Upper lobe of right lung (tissue), 1 donor: ENCODE measurements around the gene AP3S1. TPM values are rescaled to one million over a fixed set of nuclear protein-coding genes. Genes with fewer than 3 reads are reported as not detected.
A peak's percentile ranks its signal among the peaks of the same experiment; 100 is the strongest.

Source experiments
- ATAC-seq: fragments of 200-7000 bp; cut with Tn5 transposase; one replicate; pipeline ENCODE4 v1.9.1; 2020; ENCODE audit warnings: mild to moderate bottlenecking, moderate library complexity
- DNase-seq: peaks from one replicate; pipeline ENCODE4 v3.0.0-alpha.2; 2020
- H3K27ac ChIP-seq: fragments of 200-600 bp; one replicate; pipeline ENCODE4 v1.8.0; 2022
- H3K27me3 ChIP-seq: fragments of 200-600 bp; one replicate; pipeline ENCODE4 v1.8.0; 2022; ENCODE audit warnings: mild to moderate bottlenecking
- H3K36me3 ChIP-seq: fragments of 200-600 bp; one replicate; pipeline ENCODE4 v1.8.0; 2022
- H3K4me1 ChIP-seq: fragments of 200-600 bp; one replicate; pipeline ENCODE4 v1.8.0; 2022
- H3K4me3 ChIP-seq: fragments of 200-600 bp; one replicate; pipeline ENCODE4 v1.8.0; 2022; ENCODE audit warnings: mild to moderate bottlenecking
- H3K9me3 ChIP-seq: fragments of 200-600 bp; one replicate; pipeline ENCODE4 v1.8.0; 2022
- CTCF ChIP-seq: fragments of 200-600 bp; IDR thresholded peaks from one replicate; pipeline ENCODE4 v1.8.0; 2022; ENCODE audit warnings: antibody characterized with exemption
- intact Hi-C: fragments of 100-400 bp; cut with DNase I; formaldehyde crosslinking; loops from one replicate; pipeline ENCODE4 v1.11.0; 2022
- total RNA-seq: library from RNA; stranded (reverse); fragmentation: NEBNext Ultra II Directional; extraction: Animal tissue kit (Norgen Biotek cat#: 25700); gene quantifications from one replicate; pipeline ENCODE4 v1.2.1, GENCODE V29; 2021
- donor health status: DM: no; HTN: yes; CAD: no; lungs with severe emphysema.

The AP3S1 gene
- total RNA-seq, 1 donor from 2014 or later, result 70.4 TPM

GRCh38 chr5:115840873-115841272 is 862 bp upstream of the AP3S1 start:
- ATAC-seq, result no peak
- no peaks in the 10 kb centered on the region for H3K27me3 ChIP-seq
- DNase-seq, result no peak
- H3K4me1 ChIP-seq, result peaks cover 53% of the 10 kb centered on the region
- no peaks in the 10 kb centered on the region for H3K9me3 ChIP-seq
- H3K4me3 ChIP-seq, result peak overlapping the region; percentile 94
- peaks cover 17% of the 10 kb centered on the region for H3K36me3 ChIP-seq
- TF ChIP-seq CTCF, result no peak
- intact Hi-C loops, result no loop called here
- H3K27ac ChIP-seq, result peak overlapping the region; percentile 89

GRCh38 chr5:115842089-115842935 is 577 bp downstream of the AP3S1 start:
- Histone ChIP-seq H3K9me3 (no peaks in the 10 kb centered on the region), H3K36me3 (peaks cover 3% of the 10 kb centered on the region), H3K27me3 (no peaks in the 10 kb centered on the region), H3K27ac (peak overlapping the region; percentile 89), H3K4me1 (peaks cover 53% of the 10 kb centered on the region), H3K4me3 (peak overlapping the region; percentile 94)
- peak; percentile 41 for TF ChIP-seq CTCF
- DNase-seq (no peak), ATAC-seq (peak; percentile 77)
- intact Hi-C loops, result no loop called here

GRCh38 chr5:115842952-115843351 is 1.2 kb downstream of the AP3S1 start:
- Histone ChIP-seq H3K4me1 (peaks cover 51% of the 10 kb centered on the region), H3K27ac (peak overlapping the region; percentile 89), H3K36me3 (no peaks in the 10 kb centered on the region), H3K27me3 (no peaks in the 10 kb centered on the region), H3K9me3 (no peaks in the 10 kb centered on the region), H3K4me3 (peak overlapping the region; percentile 94)
- DNase-seq (no peak), ATAC-seq (no peak)
- intact Hi-C loops, result no loop called here
- TF ChIP-seq CTCF, result no peak

GRCh38 chr5:115843444-115844130 is 1.9 kb downstream of the AP3S1 start:
- intact Hi-C loops, result no loop called here
- ATAC-seq (no peak), DNase-seq (no peak)
- Histone ChIP-seq H3K4me1 (peaks cover 44% of the 10 kb centered on the region), H3K27me3 (no peaks in the 10 kb centered on the region), H3K9me3 (no peaks in the 10 kb centered on the region), H3K4me3 (peak overlapping the region; percentile 94), H3K27ac (no peak overlapping the region), H3K36me3 (no peaks in the 10 kb centered on the region)
- no peak for TF ChIP-seq CTCF

- Histone ChIP-seq H3K27ac (no peak overlapping the region), H3K9me3 (no peaks in the 10 kb centered on the region), H3K36me3 (no peaks in the 10 kb centered on the region), H3K4me1 (peaks cover 38% of the 10 kb centered on the region), H3K4me3 (no peak overlapping the region), H3K27me3 (no peaks in the 10 kb centered on the region)
- intact Hi-C loops, result no loop called here
- ATAC-seq (no peak), DNase-seq (no peak)
- TF ChIP-seq CTCF, result no peak
These were observed 2.6 kb downstream of the AP3S1 start for GRCh38 chr5:115844321-115844817.
